CD4-positive, alpha-beta T cell (primary cell): ENCODE results near the gene OR1I1. TPM values are rescaled to one million over a fixed set of nuclear protein-coding genes. Genes with fewer than 3 reads are reported as not detected.
"Not testable (repeated sequence)": the region's sequence is repeated elsewhere in the genome, so short reads cannot be mapped to it uniquely, and the experiment has no call there.

Source experiments
- ATAC-seq: fragments of 200-7000 bp; cut with Tn5 transposase; one replicate; pipeline ENCODE4 v1.10.0; 2022; ENCODE audit warnings: mild to moderate bottlenecking; ENCODE audit not compliant: poor library complexity
- CTCF ChIA-PET: fragments of 350-600 bp; sonication (Branson Sonifier 250); formaldehyde crosslinking; loops from one replicate; lab custom pipeline; 2021; ENCODE audit warnings: antibody characterized with exemption, inconsistent platforms; lab: Charles Lee
- POLR2A ChIA-PET: fragments of 350-600 bp; sonication (Branson Sonifier 250); formaldehyde crosslinking; loops from one replicate; lab custom pipeline; 2021; ENCODE audit warnings: antibody characterized with exemption, inconsistent platforms; lab: Charles Lee
- DNase-seq, 14 experiments: peaks; one replicate each; pipeline ENCODE4 v3.0.0-alpha.2; 2013 to 2020; ENCODE audit warnings: mixed read lengths in 2 of 14
- H3K27ac ChIP-seq, 2 donors: one replicate each; pipeline versions ENCODE4 v1.5.1 to v1.7.0; 2013; ENCODE audit warnings: low read length in 2 of 2, low read depth in 1 of 2, mild to moderate bottlenecking in 1 of 2
- H3K27me3 ChIP-seq, 2 experiments: 1 replicate in 1 of 2; 2 replicates in 1 of 2; pipeline versions ENCODE4 v1.6.1 to v1.7.0; 2013; ENCODE audit warnings: low read length in 2 of 2, control low read depth in 1 of 2, mild to moderate bottlenecking in 1 of 2, moderate library complexity in 1 of 2; ENCODE audit not compliant: insufficient read depth in 2 of 2, control insufficient read depth in 1 of 2
- H3K36me3 ChIP-seq: one replicate; pipeline ENCODE4 v1.6.1; 2013; ENCODE audit warnings: low read length, control low read depth; ENCODE audit not compliant: insufficient read depth
- H3K4me1 ChIP-seq: one replicate; pipeline ENCODE4 v1.6.1; 2013; ENCODE audit warnings: low read length, control low read depth; ENCODE audit not compliant: insufficient read depth
- H3K4me3 ChIP-seq: one replicate; pipeline ENCODE4 v1.5.1; 2013; ENCODE audit warnings: mild to moderate bottlenecking, low read length, moderate library complexity
- H3K9me3 ChIP-seq, 2 experiments: 1 replicate in 1 of 2; 2 replicates in 1 of 2; pipeline versions ENCODE4 v1.6.1 to v1.7.0; 2013; ENCODE audit warnings: low read length in 2 of 2, mild to moderate bottlenecking in 2 of 2, control low read depth in 1 of 2, moderate library complexity in 1 of 2; ENCODE audit not compliant: control insufficient read depth in 1 of 2, insufficient read depth in 1 of 2
- H3K27ac Mint-ChIP-seq: one replicate; pipeline ENCODE4 v1.8.0; 2020; ENCODE audit warnings: mixed read lengths
- H3K27me3 Mint-ChIP-seq: one replicate; pipeline ENCODE4 v1.8.0; 2021; ENCODE audit warnings: mixed read lengths
- H3K36me3 Mint-ChIP-seq: one replicate; pipeline ENCODE4 v1.8.0; 2021; ENCODE audit warnings: low read depth, mixed read lengths
- H3K4me1 Mint-ChIP-seq: one replicate; pipeline ENCODE4 v1.8.0; 2021; ENCODE audit warnings: low read depth, mixed read lengths
- H3K4me3 Mint-ChIP-seq: one replicate; pipeline ENCODE4 v1.8.0; 2020; ENCODE audit warnings: mild to moderate bottlenecking, mixed read lengths
- H3K9me3 Mint-ChIP-seq: one replicate; pipeline ENCODE4 v1.8.0; 2020; ENCODE audit warnings: mixed read lengths
- CTCF ChIP-seq: fragments of 200-600 bp; IDR thresholded peaks from one replicate; pipeline ENCODE4 v1.8.0; 2022; ENCODE audit warnings: antibody characterized with exemption, mild to moderate bottlenecking
- intact Hi-C, 2 experiments: fragments of 100-400 bp; cut with DNase I in 1 of 2; cut with micrococcal nuclease in 1 of 2; formaldehyde crosslinking; loops; one replicate each; pipeline versions ENCODE4 v1.15.1 to v1.9.0; 2023 to 2025; cut with DNase I, micrococcal nuclease
- total RNA-seq, 174 experiments: library from RNA in 2 of 174; stranded (reverse) in 2 of 174; gene quantifications; one replicate each; pipeline ENCODE4 v1.2.3 and lab custom pipeline; 2021 to 2026

Gene OR1I1
- total RNA-seq, 2 experiments from 2014 or later, result not detected

DNA sequence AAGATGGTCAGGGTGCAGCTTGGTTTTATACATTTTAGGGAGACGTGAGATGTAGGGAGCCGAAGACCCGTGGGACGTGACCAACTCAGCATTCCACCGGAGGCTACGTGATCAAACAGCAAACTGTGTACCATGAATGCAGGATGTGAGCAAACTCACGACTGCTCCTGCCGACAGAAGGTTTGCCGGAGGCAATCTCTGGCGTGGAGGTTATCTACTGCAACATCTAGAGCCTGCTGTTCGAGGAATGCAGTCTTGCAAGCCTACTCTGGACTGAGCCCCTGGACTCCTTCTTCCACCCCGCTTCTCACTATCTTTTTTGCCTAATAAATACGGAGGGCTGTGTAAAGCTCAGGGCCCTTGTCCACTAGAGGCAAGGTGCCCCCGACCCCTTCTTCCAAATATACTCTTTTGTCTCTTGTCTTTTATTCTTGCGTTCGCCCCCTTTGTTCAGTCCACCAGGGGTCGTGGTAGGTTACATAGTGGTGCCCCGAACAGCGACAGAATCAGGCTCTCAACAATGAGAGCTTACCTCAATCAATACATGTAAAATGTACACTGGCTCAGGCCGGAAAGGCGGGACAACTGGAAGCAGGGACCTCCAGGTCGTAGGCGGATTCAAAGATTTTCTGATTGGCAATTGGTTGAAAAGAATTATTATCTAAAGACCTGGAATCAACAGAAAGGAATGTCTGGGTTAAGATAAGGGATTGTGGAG lies 8.9 kb upstream of the OR1I1 start:
- no peaks in the 10 kb centered on the region for H3K36me3 ChIP-seq
- no peak for DNase-seq
- intact Hi-C loops, result no loop called here
- no peaks in the 10 kb centered on the region for H3K4me1 ChIP-seq
- no peak for TF ChIP-seq CTCF
- ChIA-PET POLR2A (no interaction called here), CTCF (no interaction called here)
- no peaks in the 10 kb centered on the region for H3K27me3 ChIP-seq
- H3K4me3 ChIP-seq, result no peak overlapping the region
- no peaks in the 10 kb centered on the region for H3K9me3 ChIP-seq
- Mint-ChIP-seq H3K4me3 (no peak overlapping the region), H3K4me1 (no peaks in the 10 kb centered on the region), H3K36me3 (no peaks in the 10 kb centered on the region), H3K9me3 (no peaks in the 10 kb centered on the region), H3K27ac (no peak overlapping the region), H3K27me3 (peaks cover 6% of the 10 kb centered on the region)
- H3K27ac ChIP-seq, result no peak overlapping the region
- ATAC-seq, result no peak

GRCh38 chr19:15074371-15074770 lies 7.6 kb upstream of the OR1I1 start:
- H3K27ac ChIP-seq, result no peak overlapping the region
- POLR2A ChIA-PET, result no interaction called here
- no peaks in the 10 kb centered on the region for H3K9me3 ChIP-seq
- H3K27me3 ChIP-seq, result no peaks in the 10 kb centered on the region
- CTCF ChIA-PET, result no interaction called here
- H3K36me3 ChIP-seq, result no peaks in the 10 kb centered on the region
- DNase-seq, result no peak
- H3K36me3 Mint-ChIP-seq, result no peaks in the 10 kb centered on the region
- no peaks in the 10 kb centered on the region for H3K9me3 Mint-ChIP-seq
- ATAC-seq, result no peak
- H3K4me1 ChIP-seq, result no peaks in the 10 kb centered on the region
- H3K4me1 Mint-ChIP-seq, result no peaks in the 10 kb centered on the region
- no peak for TF ChIP-seq CTCF
- no peak overlapping the region for H3K4me3 Mint-ChIP-seq
- intact Hi-C loops, result no loop called here
- no peak overlapping the region for H3K27ac Mint-ChIP-seq
- no peak overlapping the region for H3K4me3 ChIP-seq
- peaks cover 11% of the 10 kb centered on the region for H3K27me3 Mint-ChIP-seq

GRCh38 chr19:15075806-15076205 lies 6.2 kb upstream of the OR1I1 start:
- ATAC-seq (no peak), DNase-seq (no peak)
- POLR2A ChIA-PET, result no interaction called here
- no peak overlapping the region for H3K27ac Mint-ChIP-seq
- TF ChIP-seq CTCF, result no peak
- no peak overlapping the region for H3K27ac ChIP-seq
- no peaks in the 10 kb centered on the region for H3K4me1 ChIP-seq
- intact Hi-C loops, result no loop called here
- H3K4me3 Mint-ChIP-seq, result no peak overlapping the region
- H3K4me3 ChIP-seq, result no peak overlapping the region
- no peaks in the 10 kb centered on the region for H3K9me3 ChIP-seq
- H3K4me1 Mint-ChIP-seq, result no peaks in the 10 kb centered on the region
- peaks cover 12% of the 10 kb centered on the region for H3K27me3 Mint-ChIP-seq
- no peaks in the 10 kb centered on the region for H3K36me3 ChIP-seq
- H3K27me3 ChIP-seq, result no peaks in the 10 kb centered on the region
- CTCF ChIA-PET, result interaction anchor here (0.8 kb wide), 1 partner anchor 9 kb away, joined by 3 read pairs; no protein-coding TSS in a partner anchor
- no peaks in the 10 kb centered on the region for H3K36me3 Mint-ChIP-seq
- no peaks in the 10 kb centered on the region for H3K9me3 Mint-ChIP-seq

DNA sequence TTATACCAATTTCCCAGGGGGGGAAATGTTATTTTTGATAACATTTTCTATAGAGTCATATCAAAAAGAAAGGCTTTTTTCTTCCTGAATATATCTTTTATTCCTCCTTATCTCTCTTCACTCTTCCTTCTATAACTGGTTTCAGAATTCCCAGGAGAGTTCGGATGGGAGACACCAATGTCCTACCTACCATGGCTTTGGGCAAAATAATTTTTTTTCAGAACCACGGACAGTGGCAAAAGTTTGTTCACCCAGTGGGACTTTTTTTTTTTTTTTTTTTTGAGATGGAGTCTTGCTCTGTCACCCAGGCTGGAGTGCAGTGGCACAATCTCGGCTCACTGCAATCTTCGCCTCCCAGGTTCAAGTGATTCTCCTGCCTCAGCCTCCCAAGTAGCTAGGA lies 2.0 kb upstream of the OR1I1 start:
- POLR2A ChIA-PET, H3K4me1 ChIP-seq, H3K9me3 Mint-ChIP-seq, H3K9me3 ChIP-seq, H3K36me3 Mint-ChIP-seq, H3K27ac ChIP-seq, ATAC-seq, CTCF ChIA-PET, DNase-seq, H3K27ac Mint-ChIP-seq, H3K4me3 ChIP-seq, H3K4me3 Mint-ChIP-seq, intact Hi-C loops, H3K36me3 ChIP-seq, H3K4me1 Mint-ChIP-seq, H3K27me3 ChIP-seq: not testable (repeated sequence)
- peaks cover 31% of the 10 kb centered on the region for H3K27me3 Mint-ChIP-seq
